Bone marrow (tissue), 2 donors: ENCODE measurements around the gene IPO4.
A peak's percentile ranks its signal among the peaks of the same experiment; 100 is the strongest.

Source experiments
- DNase-seq, 2 donors: peaks; one replicate each; lab custom pipeline; 2025; lab: John Stamatoyannopoulos, UW

IPO4 gene

GRCh38 chr14:24176599-24176998, 12.0 kb downstream of the IPO4 start:
- DNase-seq = no peak

- no peak for DNase-seq
Measured at GRCh38 chr14:24172871-24173281, 15.7 kb downstream of the IPO4 start.

GRCh38 chr14:24172261-24172860, 16.3 kb downstream of the IPO4 start:
- DNase-seq = no peak

- DNase-seq = peak; percentile 16 to 37
Measured at GRCh38 chr14:24171422-24172260, 17.0 kb downstream of the IPO4 start, which contains the start of gene REC8. Gene REC8, plus strand, starts transcription at chr14:24172080. Its CDS starts 473 bp downstream, at chr14:24172553.

GRCh38 chr14:24167469-24168114, 21.0 kb downstream of the IPO4 start:
- DNase-seq = no peak

DNA sequence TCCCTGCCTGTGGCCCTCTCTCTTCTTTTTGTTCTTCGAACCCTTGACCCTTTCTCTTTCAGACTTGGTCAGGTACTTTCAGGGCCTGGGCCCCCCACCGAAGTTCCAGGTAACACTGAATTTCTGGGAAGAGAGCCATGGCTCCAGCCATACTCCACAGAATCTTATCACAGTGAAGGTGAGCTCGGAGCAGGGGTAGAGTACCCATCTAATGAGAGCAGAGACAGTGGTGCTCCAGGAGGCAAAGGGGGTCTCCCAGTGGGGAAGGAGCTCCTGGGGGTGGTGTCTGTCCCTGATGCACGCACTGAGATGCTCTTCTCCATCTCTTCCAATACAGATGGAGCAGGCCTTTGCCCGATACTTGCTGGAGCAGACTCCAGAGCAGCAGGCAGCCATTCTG, 22.8 kb downstream of the IPO4 start:
- DNase-seq = no peak

- DNase-seq = no peak
Measured at GRCh38 chr14:24164518-24164991, 24.1 kb downstream of the IPO4 start.

- DNase-seq = no peak
Measured at GRCh38 chr14:24162093-24162492, 26.5 kb downstream of the IPO4 start.

DNA sequence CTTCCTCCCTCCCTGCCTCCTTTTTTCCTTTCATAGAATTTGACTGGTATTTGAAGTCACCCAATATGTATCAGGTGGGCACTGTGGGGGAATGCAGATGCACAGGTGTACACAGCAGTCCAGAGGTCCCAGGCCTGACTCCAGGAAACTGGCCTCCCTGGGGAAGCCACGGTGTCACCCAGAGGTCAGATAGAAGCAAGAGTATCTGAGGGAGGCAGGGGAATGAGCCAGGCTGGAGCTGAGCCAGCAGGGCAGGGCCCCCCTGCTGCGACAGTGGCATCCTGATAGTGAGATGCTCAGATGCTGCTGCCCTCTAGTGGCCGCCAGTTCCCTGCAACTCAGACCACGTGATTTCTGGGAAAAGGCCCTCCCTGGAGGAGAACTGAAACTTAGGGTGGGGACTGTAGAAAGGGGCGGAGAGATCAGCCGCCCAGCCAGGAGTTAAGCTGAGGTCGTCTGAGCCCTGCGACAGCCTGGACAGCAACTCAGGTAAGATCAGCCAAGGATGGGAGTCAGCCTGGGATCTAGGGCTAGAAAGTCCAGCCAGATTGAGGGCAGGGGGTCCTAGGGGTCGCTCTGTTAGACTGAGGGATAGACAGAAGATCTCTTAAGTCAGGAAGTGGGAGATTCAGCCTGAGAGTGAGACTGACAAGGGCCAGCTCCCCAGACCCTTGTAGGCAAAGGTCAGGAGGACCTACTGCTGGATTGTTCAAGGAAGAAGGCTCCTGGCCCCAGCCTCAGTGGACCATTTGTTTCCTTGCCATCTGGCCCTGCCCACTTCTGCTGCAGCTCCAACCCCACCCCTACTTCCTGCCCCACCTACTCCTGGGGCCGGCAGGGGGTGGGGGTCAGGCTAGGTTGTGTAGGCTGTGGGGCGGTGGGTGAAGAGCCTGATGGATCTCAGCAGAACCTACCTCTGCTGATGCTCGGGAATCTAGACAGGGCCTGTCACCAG, 27.5 kb downstream of the IPO4 start, which contains the start of gene IRF9:
TSS of gene IRF9 (plus strand) at position 416 of the 955 bp plus-strand sequence. CDS start 880 bp downstream, outside the sequence.
- peak; percentile 90 to 97 for DNase-seq

- no peak for DNase-seq
Measured at GRCh38 chr14:24160499-24160849, 28.1 kb downstream of the IPO4 start.

- no peak for DNase-seq
Measured at GRCh38 chr14:24159777-24160498, 28.7 kb downstream of the IPO4 start.

GRCh38 chr14:24157331-24157730, 31.3 kb downstream of the IPO4 start:
- no peak for DNase-seq

GRCh38 chr14:24156840-24157239, 31.8 kb downstream of the IPO4 start:
- DNase-seq = no peak

DNA sequence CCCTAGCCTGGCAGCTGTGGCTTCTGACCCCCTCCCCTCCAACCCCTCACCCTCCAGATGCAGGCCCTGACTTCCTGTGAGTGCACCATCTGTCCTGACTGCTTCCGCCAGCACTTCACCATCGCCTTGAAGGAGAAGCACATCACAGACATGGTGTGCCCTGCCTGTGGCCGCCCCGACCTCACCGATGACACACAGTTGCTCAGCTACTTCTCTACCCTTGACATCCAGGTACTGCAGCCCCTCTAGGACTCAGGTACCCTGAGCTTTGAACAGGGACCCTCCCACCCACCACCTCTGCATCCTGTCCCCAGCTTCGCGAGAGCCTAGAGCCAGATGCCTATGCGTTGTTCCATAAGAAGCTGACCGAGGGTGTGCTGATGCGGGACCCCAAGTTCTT, 33.5 kb downstream of the IPO4 start:
- DNase-seq = no peak

- DNase-seq = no peak
Measured at GRCh38 chr14:24151404-24152080, 37.1 kb downstream of the IPO4 start.

GRCh38 chr14:24150993-24151392, 37.6 kb downstream of the IPO4 start:
- DNase-seq = no peak

DNA sequence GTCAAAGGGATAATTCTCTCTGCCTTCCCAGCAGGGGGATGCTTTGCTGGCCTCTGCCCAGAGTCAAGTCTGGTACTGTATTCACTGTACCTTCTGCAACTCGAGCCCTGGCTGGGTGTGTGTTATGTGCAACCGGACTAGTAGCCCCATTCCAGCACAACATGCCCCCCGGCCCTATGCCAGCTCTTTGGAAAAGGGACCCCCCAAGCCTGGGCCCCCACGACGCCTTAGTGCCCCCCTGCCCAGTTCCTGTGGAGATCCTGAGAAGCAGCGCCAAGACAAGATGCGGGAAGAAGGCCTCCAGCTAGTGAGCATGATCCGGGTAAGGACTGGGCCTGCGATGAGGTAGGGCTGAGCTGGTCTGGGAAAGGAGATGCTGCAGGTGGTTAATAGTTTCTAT, 38.0 kb downstream of the IPO4 start:
- DNase-seq = no peak

- no peak for DNase-seq
Measured at GRCh38 chr14:24150061-24150460, 38.6 kb downstream of the IPO4 start.

DNA sequence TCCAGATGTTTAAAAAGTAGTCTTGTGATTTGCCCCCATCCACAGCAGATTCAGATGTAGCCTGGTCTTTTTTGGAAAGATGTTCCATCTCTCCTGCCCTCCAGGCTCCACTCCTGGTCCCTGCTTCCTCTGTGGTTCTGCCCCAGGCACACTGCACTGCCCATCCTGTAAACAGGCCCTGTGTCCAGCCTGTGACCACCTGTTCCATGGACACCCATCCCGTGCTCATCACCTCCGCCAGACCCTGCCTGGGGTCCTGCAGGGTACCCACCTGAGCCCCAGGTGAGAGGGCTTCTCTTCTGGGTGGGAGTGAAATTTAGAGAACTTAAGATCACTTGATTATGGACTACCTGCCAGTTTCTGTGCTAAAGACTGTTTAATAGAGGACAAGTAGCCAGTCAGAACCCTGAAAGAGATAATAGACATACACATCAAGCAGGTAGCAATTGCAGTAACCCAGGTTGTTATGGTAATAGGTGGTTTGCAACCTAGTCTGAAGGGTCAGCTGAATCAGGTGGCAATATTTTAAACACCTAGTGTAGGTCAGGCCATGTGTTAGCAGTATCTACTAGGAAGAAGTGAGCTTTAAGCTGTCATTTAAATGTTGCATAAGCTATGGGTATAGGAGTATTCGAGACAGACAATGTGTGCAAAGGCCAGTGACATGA, 39.2 kb downstream of the IPO4 start:
- DNase-seq = no peak
